K562 (cell line): ENCODE results near the gene NT5C.

ENCODE experiments used
- RAD21 ChIP-seq, 2 experiments: fragments of 250-450 bp in 1 of 2; fragments of 450-650 bp in 1 of 2; sonication (Bioruptor Pico) in 1 of 2; formaldehyde crosslinking in 1 of 2; IDR thresholded peaks in 1 of 2; conservative IDR thresholded peaks in 1 of 2; 2 replicates each; pipeline versions ENCODE4 v1.4.0 to v1.8.0; 2020 to 2022; ENCODE audit warnings: mild to moderate bottlenecking in 2 of 2, moderate library complexity in 1 of 2
- SAP30 ChIP-seq: fragments of 200-600 bp; sonication (generic); IDR thresholded peaks from 2 replicates; pipeline ENCODE4 v1.6.1; 2012; ENCODE audit warnings: borderline replicate concordance, low read depth, mild to moderate bottlenecking, moderate library complexity, low read length, control low read depth, inconsistent platforms; ENCODE audit not compliant: insufficient read depth, poor library complexity, severe bottlenecking
- TF ChIP-seq, protein P1 (sequence below), 2 experiments: fragments of 450-650 bp; conservative IDR thresholded peaks; 2 replicates each; pipeline ENCODE4 v1.6.1; 2017; ENCODE audit warnings: mild to moderate bottlenecking in 2 of 2, moderate library complexity in 2 of 2

DNA sequence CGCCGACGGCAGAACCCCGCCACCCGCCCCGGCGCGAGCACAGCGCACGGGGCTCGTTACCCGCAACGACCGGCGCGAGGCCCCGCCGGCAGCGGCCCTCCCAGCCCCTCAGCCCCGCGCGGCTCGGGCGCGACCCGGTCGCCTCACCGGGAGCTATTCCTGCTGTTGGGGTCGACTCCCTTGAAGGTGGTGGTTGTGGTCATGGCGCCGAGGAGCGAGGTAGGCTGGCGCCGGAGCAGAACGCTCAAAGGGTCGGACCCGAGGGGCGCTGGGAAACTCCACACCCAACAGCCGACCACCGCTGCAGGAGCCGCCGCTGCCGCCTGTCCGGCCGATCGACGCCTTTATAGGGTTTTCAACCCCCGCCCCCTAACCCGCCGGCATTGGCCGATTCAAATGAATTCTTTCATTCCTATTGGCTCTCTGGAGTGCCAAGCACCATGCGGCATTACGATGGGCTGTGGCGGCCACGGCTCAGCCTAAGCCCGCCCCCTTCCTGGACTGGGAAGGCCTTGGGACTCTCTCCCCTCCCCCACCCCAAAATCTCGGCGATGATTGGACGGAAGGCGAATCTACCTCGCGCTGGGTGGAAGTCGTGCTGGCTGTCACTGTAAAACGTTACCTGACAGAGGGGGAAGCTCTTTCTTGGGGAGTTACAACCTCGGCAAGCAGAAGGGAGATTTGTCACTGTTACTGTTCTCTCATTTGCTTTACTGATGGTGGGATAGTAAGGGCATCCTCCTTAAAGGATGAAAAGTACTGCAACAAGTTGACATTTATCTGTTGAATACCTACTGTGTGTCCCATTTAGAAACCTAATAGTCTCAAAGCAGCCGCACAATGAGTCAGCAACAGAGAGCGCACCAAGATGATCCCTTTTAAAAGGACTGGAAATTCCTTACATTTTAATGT, 22.9 kb upstream of the NT5C start, which contains the start of gene JPT1:
- TF ChIP-seq SAP30 (peak; percentile 34), RAD21 (CRISPR knock-in tag; conservative IDR thresholded peaks at IDR 0.05 in 1 of 2, IDR thresholded peaks at IDR 0.05 in 1 of 2) (no peak)
- TF ChIP-seq, protein P1, sequence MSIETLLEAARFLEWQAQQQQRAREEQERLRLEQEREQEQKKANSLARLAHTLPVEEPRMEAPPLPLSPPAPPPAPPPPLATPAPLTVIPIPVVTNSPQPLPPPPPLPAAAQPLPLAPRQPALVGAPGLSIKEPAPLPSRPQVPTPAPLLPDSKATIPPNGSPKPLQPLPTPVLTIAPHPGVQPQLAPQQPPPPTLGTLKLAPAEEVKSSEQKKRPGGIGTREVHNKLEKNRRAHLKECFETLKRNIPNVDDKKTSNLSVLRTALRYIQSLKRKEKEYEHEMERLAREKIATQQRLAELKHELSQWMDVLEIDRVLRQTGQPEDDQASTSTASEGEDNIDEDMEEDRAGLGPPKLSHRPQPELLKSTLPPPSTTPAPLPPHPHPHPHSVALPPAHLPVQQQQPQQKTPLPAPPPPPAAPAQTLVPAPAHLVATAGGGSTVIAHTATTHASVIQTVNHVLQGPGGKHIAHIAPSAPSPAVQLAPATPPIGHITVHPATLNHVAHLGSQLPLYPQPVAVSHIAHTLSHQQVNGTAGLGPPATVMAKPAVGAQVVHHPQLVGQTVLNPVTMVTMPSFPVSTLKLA (conservative IDR thresholded peaks at IDR 0.05): peak; percentile 83 to 90
